ENCODE measurements around the gene FBXO17.

The FBXO17 gene

DNA sequence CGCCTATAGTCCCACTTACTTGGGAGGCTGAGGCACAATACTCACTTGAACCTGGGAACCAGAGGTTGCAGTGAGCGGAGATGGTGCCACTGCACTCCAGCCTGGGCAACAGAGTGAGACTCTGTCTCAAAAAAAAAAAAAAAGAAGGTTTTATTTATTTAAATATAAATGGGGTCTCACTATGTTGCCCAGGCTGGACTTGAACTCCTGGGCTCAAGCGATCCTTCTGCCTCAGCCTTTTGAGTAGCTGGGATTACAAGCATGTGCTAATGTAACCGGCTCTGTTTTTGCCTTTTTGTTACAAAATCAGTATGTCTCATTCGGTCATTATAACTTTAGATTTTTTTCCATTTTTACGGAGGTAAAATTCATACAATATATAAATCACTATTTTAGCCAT lies 32.6 kb upstream of the FBXO17 start:
- H3K27ac ChIP-seq (ENCODE audit: low read length): no peak overlapping the region
- H3K9ac ChIP-seq (ENCODE audit: low read depth, low read length): no peak overlapping the region
- H3K4me2 ChIP-seq (ENCODE audit: insufficient read depth, low read length): no peak overlapping the region
- DNase-seq: no peak
- TF ChIP-seq EZH2 (IDR thresholded peaks at IDR 0.05; ENCODE audit: borderline replicate concordance, low read depth, low read length, severe bottlenecking): no peak
- TF ChIP-seq, protein P1, sequence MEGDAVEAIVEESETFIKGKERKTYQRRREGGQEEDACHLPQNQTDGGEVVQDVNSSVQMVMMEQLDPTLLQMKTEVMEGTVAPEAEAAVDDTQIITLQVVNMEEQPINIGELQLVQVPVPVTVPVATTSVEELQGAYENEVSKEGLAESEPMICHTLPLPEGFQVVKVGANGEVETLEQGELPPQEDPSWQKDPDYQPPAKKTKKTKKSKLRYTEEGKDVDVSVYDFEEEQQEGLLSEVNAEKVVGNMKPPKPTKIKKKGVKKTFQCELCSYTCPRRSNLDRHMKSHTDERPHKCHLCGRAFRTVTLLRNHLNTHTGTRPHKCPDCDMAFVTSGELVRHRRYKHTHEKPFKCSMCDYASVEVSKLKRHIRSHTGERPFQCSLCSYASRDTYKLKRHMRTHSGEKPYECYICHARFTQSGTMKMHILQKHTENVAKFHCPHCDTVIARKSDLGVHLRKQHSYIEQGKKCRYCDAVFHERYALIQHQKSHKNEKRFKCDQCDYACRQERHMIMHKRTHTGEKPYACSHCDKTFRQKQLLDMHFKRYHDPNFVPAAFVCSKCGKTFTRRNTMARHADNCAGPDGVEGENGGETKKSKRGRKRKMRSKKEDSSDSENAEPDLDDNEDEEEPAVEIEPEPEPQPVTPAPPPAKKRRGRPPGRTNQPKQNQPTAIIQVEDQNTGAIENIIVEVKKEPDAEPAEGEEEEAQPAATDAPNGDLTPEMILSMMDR (IDR thresholded peaks at IDR 0.05; ENCODE audit: borderline replicate concordance, extremely low read depth, low read length, poor library complexity, severe bottlenecking): no peak
- ATAC-seq (ENCODE audit: insufficient read depth, low read depth): no peak
- H4K20me1 ChIP-seq (ENCODE audit: insufficient read depth, low read length): no peaks in the 10 kb centered on the region
- H3K4me3 ChIP-seq (ENCODE audit: low read depth in 1 of 2, low read length in 2 of 2): no peak overlapping the region
- no peaks in the 10 kb centered on the region for H3K79me2 ChIP-seq (ENCODE audit: insufficient read depth, low read length)
- H3K4me1 ChIP-seq (ENCODE audit: insufficient read depth, low read length): no peaks in the 10 kb centered on the region
- no peaks in the 10 kb centered on the region for H3K27me3 ChIP-seq (ENCODE audit: insufficient read depth, low read length, poor library complexity)
- no peaks in the 10 kb centered on the region for H3K36me3 ChIP-seq (ENCODE audit: insufficient read depth, low read length)
- H2AFZ ChIP-seq (ENCODE audit: low read depth, low read length): no peak overlapping the region
- no peaks in the 10 kb centered on the region for H3K9me3 ChIP-seq (ENCODE audit: insufficient read depth, low read length, severe bottlenecking)

- Histone ChIP-seq H3K79me2 (ENCODE audit: insufficient read depth, low read length) (no peaks in the 10 kb centered on the region), H3K9me3 (ENCODE audit: insufficient read depth, low read length, severe bottlenecking) (no peaks in the 10 kb centered on the region), H4K20me1 (ENCODE audit: insufficient read depth, low read length) (no peaks in the 10 kb centered on the region), H3K4me3 (ENCODE audit: low read depth in 1 of 2, low read length in 2 of 2) (no peak overlapping the region), H3K4me1 (ENCODE audit: insufficient read depth, low read length) (no peaks in the 10 kb centered on the region), H3K27ac (ENCODE audit: low read length) (no peak overlapping the region), H3K36me3 (ENCODE audit: insufficient read depth, low read length) (no peaks in the 10 kb centered on the region), H2AFZ (ENCODE audit: low read depth, low read length) (no peak overlapping the region), H3K4me2 (ENCODE audit: insufficient read depth, low read length) (no peak overlapping the region), H3K9ac (ENCODE audit: low read depth, low read length) (no peak overlapping the region), H3K27me3 (ENCODE audit: insufficient read depth, low read length, poor library complexity) (no peaks in the 10 kb centered on the region)
- no peak for DNase-seq
- no peak for ATAC-seq (ENCODE audit: insufficient read depth, low read depth)
- no peak for TF ChIP-seq EZH2 (IDR thresholded peaks at IDR 0.05; ENCODE audit: borderline replicate concordance, low read depth, low read length, severe bottlenecking)
- TF ChIP-seq, protein P1 (IDR thresholded peaks at IDR 0.05; ENCODE audit: borderline replicate concordance, extremely low read depth, low read length, poor library complexity, severe bottlenecking): no peak
Observed at GRCh38 chr19:39007096-39007495, 31.6 kb upstream of the FBXO17 start.

GRCh38 chr19:39004403-39004802 lies 28.9 kb upstream of the FBXO17 start:
- H3K4me1 ChIP-seq (ENCODE audit: insufficient read depth, low read length): no peaks in the 10 kb centered on the region
- H4K20me1 ChIP-seq (ENCODE audit: insufficient read depth, low read length): no peaks in the 10 kb centered on the region
- no peak overlapping the region for H3K9ac ChIP-seq (ENCODE audit: low read depth, low read length)
- ATAC-seq (ENCODE audit: insufficient read depth, low read depth) (no peak), DNase-seq (no peak)
- H3K36me3 ChIP-seq (ENCODE audit: insufficient read depth, low read length): no peaks in the 10 kb centered on the region
- no peaks in the 10 kb centered on the region for H3K27me3 ChIP-seq (ENCODE audit: insufficient read depth, low read length, poor library complexity)
- no peak overlapping the region for H3K27ac ChIP-seq (ENCODE audit: low read length)
- no peaks in the 10 kb centered on the region for H3K79me2 ChIP-seq (ENCODE audit: insufficient read depth, low read length)
- no peak overlapping the region for H3K4me2 ChIP-seq (ENCODE audit: insufficient read depth, low read length)
- H3K4me3 ChIP-seq (ENCODE audit: low read depth in 1 of 2, low read length in 2 of 2): no peak overlapping the region
- no peak overlapping the region for H2AFZ ChIP-seq (ENCODE audit: low read depth, low read length)
- H3K9me3 ChIP-seq (ENCODE audit: insufficient read depth, low read length, severe bottlenecking): no peaks in the 10 kb centered on the region
- TF ChIP-seq, protein P1 (IDR thresholded peaks at IDR 0.05; ENCODE audit: borderline replicate concordance, extremely low read depth, low read length, poor library complexity, severe bottlenecking): no peak
- TF ChIP-seq EZH2 (IDR thresholded peaks at IDR 0.05; ENCODE audit: borderline replicate concordance, low read depth, low read length, severe bottlenecking): no peak

DNA sequence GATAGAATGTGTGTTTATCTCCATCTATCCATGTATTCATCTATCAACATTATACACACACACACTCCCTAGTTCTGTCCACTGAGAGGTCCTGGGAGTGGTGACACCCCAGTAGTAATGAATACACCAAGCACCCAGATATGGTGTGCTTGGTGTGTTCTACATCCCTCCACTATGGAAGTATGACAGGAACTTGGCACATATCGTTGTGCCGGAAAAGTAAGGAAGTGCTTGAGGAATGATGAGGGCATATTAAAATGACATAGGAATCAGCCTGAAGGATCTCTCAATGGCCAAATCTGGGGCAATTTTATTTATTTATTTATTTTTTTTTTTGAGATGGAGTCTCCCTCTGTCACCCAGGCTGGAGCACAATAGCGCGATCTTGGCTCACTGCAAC lies 28.3 kb upstream of the FBXO17 start:
- no peak for DNase-seq
- no peak overlapping the region for H3K27ac ChIP-seq (ENCODE audit: low read length)
- H3K27me3 ChIP-seq (ENCODE audit: insufficient read depth, low read length, poor library complexity): no peaks in the 10 kb centered on the region
- H2AFZ ChIP-seq (ENCODE audit: low read depth, low read length): no peak overlapping the region
- no peaks in the 10 kb centered on the region for H3K4me1 ChIP-seq (ENCODE audit: insufficient read depth, low read length)
- H4K20me1 ChIP-seq (ENCODE audit: insufficient read depth, low read length): no peaks in the 10 kb centered on the region
- ATAC-seq (ENCODE audit: insufficient read depth, low read depth): no peak
- H3K79me2 ChIP-seq (ENCODE audit: insufficient read depth, low read length): no peaks in the 10 kb centered on the region
- H3K4me3 ChIP-seq (ENCODE audit: low read depth in 1 of 2, low read length in 2 of 2): no peak overlapping the region
- no peaks in the 10 kb centered on the region for H3K9me3 ChIP-seq (ENCODE audit: insufficient read depth, low read length, severe bottlenecking)
- no peak overlapping the region for H3K9ac ChIP-seq (ENCODE audit: low read depth, low read length)
- TF ChIP-seq EZH2 (IDR thresholded peaks at IDR 0.05; ENCODE audit: borderline replicate concordance, low read depth, low read length, severe bottlenecking): no peak
- TF ChIP-seq, protein P1 (IDR thresholded peaks at IDR 0.05; ENCODE audit: borderline replicate concordance, extremely low read depth, low read length, poor library complexity, severe bottlenecking): no peak
- H3K36me3 ChIP-seq (ENCODE audit: insufficient read depth, low read length): no peaks in the 10 kb centered on the region
- no peak overlapping the region for H3K4me2 ChIP-seq (ENCODE audit: insufficient read depth, low read length)

Measured in DND-41 (cell line).